NCI-H187 (cell line): Measurements from ENCODE around the gene NSUN6.

Source experiments
- DNase-seq, 2 experiments: peaks; one replicate each; lab custom pipeline; 2025; lab: John Stamatoyannopoulos, UW

The NSUN6 gene

DNA sequence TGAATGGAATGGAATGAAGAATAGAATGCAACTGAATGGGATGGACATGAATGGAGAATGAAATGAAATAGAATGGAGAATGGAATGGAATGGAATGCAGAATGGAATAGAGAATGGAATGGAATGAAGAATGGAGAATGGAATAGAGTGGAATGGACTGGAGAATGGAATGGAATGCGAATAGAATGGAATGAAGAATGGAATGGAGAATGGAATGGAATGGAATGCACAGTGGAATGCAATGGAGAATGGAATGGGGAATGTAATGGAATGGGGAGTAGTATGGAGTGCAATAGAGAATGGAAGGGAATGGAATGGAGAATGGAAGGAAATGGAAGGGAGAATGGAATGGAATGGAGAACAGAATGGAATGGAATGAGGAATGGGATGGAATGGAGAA is 93.4 kb downstream of the NSUN6 start:
- no peak for DNase-seq

DNA sequence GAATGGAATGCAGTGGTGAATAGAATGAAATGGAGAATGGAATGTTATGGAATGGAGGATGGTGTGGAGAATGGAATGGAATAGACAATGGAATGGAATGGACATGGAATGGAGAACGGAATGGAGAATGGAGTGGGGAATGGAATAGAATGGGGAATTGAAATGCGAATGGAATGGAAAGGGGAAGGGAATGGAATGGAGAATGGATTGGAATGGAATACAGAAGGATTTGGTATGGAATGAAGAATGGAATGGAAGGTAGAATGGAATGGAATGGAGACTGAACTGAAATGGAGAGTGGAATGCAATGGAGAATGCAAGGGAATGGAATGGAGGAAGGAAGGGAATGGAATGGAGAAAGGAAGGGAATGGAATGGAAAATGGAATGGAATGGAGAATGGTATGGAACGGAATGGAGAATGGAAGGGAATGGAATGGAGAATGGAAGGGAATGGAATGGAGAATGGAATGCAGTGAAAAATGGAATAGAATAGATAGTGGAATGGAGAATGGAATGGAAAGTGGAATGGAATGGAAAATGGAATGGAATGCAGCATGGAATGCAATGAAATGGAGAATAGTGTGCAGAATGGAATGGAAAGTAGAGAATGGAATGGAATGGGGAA is 94.8 kb downstream of the NSUN6 start:
- DNase-seq: no peak

DNA sequence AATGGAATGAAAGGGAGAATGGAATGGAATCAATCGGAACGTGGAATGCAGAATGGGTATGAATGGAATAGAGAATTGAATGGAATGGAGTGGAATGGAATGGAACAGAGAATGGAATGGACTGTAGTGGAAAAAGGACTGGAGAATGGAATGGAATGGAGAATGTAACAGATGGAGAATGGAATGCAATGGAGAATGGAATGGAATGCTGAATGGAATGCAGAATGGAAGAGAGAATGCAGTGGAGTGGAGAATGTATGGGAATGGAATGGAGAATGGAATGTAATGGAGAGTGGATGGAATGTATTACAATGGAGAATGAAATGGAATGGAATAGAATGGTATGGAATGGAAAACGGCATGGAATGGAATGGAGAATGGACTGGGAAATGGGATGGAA is 96.9 kb downstream of the NSUN6 start:
- no peak for DNase-seq

DNA sequence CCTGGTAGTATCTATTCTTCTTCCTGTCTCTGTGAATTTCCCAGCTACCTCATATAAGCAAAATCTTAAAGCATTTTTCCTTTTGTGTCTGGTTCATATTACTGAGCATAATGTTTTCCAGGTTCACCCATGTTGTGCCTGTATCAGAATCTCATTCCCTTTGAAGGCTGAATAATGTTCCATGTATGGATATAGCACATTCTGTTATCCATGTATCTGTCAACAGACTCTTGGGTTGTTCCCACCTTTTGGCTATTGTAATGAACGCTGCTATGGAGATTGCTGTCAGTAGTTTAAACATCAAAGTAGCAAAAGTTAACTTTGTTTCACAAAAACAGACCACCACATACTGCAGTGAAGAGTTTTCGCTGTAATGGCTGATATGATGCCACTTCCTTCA is 99.9 kb downstream of the NSUN6 start:
- no peak for DNase-seq

DNA sequence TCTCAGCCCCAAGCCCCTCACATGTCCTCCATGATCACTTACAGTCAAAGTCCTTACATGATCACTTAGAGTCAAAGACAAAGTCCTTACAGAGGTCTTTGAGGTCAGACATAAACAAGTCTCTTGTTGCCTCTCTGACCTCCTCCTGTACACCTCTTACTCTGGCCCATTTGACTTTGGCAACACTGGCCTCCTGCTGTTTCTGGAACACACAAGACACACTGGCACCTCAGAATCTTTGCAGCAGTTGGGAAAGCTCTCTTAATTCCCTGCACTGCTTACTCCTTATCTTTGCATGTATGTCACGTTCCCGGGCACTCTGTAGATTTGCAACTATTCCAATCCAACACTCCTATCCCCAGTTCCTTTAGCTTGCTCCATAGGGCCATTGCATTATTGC is 102.3 kb downstream of the NSUN6 start:
- no peak for DNase-seq

DNA sequence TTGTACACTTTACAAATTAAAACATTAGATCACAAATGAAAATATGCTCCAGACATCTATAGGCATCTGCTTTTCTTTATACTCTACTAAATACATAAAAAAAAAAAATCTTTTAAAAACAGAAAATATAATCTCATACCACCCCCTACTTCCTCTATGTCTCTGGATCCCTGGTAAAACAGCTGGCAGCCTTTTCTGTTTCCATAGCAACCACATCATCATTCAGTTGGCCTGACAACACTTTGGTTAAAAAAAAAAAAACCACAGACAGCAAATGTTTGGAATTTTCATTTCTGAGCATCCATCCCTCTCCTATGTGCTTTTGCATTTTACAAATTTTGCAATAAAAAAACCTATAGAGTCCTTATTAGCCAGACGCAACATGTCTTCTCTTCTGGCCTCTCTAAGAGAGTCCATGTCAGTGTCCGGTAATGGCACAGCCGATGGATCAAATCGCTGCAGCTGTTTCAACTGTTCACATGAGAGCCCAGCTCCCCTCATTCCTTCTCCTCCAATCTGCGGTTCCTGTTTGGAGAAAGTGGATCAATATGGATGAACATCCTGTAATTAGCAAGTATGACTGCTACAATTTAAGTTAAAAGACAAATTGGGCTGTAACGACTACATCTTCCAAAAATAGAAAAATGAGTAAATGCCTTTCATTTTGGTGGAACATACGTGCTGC is 105.6 kb downstream of the NSUN6 start:
- DNase-seq: no peak

DNA sequence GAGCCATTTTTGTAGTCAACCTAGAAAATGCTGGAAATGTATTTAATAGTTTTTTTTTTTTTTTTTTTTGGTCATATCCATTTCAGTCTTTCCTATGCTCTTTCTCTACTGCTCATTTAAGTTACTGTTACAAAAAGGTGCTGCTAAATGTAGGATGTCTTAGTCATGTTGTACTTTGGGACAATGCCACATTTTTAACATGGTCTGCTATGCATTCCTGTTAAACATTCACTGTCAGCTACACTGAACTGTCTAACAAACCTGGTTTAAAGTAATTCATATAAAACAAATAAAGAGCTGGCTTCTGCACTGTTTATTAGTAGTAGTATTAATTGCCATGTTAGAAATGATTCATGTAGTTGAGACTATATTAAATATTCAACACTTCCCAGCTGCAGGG is 108.6 kb downstream of the NSUN6 start:
- no peak for DNase-seq

DNA sequence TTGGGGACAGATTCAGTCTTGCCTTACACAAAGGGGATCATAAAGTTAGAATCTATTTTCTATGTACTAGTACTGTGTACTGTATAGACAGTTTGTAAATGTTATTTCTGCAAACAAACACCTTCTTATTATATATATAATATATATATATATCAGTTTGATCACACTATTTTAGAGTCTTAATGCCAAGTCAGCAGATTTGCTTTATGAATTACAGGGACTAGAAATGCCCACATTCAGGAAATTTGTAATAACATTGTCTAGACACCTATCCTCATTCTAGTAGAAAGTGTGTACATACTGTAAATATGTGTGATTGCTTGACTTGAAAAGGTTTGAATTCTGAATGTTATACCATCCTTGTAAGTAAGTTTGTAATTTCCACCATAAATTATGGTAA is 111.2 kb downstream of the NSUN6 start:
- no peak for DNase-seq

DNA sequence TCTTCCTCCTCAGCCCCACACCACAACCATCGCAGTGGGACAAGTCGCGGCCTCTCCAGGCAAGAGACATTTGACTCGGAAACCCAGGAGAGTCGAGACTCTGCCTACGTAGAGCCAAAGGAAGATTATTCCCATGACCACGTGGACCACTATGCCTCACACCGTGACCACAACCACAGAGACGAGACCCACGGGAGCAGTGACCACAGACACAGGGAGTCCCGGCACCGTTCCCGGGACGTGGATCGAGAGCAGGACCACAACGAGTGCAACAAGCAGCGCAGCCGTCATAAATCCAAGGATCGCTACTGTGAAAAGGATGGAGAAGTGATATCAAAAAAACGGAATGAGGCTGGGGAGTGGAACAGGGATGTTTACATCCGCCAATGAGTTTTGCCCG is 112.1 kb downstream of the NSUN6 start:
- no peak for DNase-seq

DNA sequence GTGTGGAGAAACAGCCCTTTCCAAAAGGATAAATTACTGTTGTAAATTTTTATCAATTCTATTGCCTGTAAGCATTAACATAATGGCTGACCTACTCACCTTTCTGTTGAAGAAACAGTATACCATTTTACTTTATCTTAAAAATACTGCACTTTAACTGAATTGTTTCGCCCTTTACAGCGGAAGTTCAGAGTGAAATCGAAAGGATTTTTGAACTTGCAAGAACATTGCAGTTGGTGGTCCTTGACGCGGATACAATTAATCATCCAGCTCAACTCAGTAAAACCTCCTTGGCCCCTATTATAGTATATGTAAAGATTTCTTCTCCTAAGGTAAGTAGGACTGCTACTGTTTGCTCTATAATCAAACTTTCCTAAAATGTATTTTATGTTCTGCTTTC is 117.5 kb downstream of the NSUN6 start:
- DNase-seq: no peak

DNA sequence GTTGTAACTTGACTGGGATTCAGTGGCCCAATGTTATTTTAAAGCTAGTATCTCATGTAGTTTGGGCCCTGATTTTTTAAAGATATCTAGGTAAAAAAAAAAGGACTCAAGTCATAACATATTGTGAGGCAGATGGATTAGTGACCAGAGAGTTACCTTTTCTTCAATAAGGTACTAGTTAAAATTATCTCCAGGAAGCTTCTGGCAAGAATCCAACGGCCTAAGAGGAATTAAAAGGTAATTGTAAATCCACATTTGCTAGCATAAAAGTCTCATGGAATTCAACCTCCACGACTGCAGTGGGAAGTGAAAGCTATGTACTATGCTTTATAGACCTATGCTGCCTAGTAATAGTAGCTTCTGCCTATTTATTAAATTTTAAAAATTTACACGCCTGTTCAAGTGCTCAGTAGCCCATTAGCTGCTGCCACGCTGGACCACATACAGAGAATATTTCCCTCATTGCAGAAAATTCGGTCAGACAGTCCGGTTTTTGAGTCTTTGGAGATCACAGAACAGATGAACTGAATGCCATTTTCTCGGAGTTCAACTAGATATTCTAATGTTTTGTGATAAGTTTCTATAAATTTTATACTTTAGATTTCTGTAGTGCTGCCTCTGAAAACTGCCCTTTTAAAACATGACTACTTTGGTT is 118.4 kb downstream of the NSUN6 start:
- DNase-seq: no peak

DNA sequence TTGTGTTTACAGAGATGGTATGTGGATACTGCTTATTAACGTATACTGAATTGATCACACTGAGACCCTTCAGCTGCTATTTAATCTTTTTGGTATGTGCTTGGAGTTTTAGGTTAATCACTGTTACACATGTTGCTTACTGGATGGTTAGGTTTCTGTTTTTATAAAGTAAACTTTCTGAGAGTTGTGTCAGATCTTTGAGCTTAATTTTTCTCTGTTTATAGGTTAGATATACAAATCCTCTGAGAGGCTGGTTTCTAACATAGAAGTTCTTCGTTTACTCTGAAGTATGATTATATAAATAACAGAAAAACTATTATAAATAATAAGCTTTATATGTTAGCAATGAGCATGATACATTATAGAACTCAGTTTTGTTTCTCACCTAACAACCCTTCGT is 123.1 kb downstream of the NSUN6 start:
- no peak for DNase-seq

DNA sequence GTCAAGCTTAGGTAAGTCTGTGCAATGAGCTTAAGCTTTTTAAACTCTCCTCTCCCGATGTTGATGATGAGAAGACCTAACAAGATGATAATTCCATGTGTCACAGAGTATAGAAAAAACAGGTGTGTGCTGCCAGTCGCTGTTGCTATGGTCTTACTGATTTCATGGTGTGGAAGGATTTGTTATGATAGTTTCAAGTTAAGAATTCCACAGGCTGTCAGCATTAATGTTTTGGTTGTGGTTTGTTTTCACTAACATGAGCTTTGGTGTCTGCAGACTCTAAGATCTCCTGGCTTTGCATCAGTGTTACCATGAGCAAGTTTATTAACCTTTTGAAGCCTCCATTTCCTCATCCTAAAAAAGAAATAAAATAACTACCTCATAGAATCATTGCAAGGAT is 123.7 kb downstream of the NSUN6 start:
- DNase-seq: no peak

DNA sequence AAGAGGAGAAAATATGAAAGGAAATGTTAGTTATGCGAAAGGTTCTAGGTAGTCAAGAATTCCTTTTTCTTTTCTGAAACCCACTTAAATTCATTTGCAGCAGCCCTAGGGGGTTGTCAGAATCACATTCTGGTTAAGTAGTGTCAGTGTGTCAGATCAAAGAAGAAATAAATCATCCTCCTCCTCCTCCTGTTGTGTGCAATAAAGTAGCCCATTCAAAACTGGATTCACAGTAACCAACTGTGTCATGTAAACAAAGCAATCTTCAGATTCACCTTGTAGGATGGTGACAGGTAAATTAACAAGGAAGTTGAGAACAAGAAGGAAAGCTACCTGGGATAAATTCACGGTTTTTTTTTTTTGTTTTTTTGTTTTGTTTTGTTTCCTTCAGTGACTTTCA is 127.5 kb downstream of the NSUN6 start:
- no peak for DNase-seq

DNA sequence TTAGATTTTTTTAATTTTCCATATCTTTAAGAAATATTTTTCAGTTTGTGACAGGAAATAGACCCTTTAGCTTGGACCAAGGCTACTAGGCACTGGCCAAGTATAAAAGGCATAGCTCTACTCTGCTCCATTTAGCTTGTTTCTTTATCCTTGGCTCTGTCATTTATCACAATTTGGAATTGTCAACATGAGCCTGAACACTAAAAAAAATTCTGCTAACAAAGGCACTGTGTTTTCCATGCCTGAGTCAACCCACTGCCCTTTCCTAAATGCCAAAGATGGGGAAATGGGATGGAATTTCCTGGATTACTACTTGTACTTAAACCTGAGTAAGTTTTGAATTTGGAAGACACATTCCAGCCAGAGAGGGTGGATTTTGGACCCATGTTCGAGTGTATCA is 128.4 kb downstream of the NSUN6 start:
- no peak for DNase-seq

DNA sequence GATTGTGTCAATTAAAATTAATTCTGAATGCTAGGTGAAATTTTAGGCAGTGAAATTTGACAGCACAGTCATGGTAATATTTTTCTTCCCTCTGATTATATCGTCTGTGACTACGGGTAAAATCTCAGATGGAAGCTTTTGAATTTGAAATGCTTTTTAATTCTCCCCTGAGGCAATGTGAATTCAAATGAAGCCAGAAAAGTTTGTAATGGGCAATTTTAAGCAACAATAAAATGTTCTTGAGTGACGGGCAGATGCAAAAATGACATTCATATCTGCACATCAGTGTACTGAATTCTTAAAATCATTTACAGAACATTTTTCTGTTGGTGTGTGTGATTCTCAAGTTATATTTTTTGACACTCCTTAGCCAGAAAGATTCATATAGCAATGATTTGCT is 134.5 kb downstream of the NSUN6 start:
- no peak for DNase-seq

DNA sequence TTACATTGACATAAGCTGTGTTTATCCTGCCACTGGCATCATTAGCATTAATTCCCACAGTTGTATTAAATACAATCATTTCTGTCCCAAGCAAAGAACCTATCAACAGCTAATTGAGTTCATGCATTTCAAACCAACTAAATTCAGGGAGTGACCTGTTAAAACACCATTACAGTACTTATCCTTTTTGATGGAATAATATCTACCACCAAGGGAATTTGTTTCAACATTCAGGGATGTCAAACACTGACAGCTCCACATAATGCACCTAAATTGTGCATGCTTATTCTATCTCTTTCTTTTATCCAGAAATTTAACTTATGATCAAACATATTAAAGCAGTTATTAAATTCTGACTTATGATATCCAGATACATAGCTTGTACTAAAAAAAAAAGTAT is 136.8 kb downstream of the NSUN6 start:
- DNase-seq: no peak

DNA sequence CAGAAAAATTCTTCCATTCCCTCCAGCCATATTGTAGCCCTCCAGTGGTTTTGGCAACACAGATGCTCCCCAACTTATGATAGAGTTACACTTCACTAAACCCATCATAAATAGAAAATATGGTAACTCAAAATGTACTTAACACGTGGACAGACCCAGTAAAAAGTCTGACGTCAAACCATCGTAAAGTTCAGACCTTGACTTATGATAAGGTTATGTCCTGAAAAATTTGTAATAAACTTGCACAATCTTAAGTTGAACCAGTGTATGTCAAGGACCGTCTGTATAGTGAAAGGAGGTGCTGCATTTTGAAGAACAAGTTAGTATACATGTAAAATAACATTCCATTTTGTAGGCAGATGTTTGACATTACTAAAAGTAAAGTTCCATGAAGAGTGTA is 142.8 kb downstream of the NSUN6 start:
- DNase-seq: no peak

DNA sequence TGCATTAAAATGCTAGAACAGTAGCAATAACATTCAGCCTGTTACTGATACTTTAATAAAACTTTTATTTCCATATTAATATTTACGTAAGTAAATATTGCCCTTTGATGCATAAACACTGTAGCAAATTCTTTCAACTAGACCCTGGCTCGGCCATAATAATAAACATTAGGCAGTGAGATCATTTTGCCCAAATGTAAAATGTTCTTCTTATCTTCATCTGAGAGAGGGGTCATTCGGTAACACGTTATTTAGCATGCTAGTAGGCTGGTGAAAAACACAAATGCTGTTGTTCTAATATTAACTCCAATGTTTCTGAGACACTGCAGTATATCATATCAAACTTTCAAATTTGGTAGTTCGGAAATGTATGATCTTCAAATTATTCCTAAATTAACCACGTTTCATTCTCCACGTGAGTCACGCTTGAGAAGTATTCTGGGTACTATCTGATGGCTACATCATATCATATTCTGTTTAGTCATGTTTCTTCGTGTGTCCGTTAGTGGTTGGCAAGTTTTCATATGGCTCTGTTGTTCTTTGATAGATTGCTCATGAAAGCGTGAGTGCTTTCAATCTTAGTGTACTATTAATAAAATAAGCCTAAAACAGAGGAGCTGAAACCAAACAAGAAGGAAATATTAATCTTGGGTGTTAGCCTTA is 145.8 kb downstream of the NSUN6 start:
- no peak for DNase-seq

DNA sequence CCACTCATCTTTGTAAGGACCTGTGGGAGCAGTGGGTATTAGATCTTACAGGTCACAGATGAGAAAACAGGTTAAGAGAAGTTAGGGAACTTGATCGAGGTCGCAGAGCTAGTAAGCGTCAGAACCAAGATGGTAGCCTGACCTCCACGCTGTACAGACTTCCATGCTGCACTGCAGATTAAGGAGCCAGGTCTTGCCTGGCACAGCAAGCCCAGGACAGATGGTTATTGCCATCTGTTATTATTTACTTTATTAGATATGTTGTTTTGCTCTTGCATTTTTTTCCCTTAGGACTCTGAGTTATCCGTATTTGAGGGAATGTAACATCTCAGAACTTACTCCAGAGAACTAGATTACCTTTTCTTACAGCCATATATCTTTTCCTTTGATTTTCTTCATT is 147.2 kb downstream of the NSUN6 start:
- no peak for DNase-seq

DNA sequence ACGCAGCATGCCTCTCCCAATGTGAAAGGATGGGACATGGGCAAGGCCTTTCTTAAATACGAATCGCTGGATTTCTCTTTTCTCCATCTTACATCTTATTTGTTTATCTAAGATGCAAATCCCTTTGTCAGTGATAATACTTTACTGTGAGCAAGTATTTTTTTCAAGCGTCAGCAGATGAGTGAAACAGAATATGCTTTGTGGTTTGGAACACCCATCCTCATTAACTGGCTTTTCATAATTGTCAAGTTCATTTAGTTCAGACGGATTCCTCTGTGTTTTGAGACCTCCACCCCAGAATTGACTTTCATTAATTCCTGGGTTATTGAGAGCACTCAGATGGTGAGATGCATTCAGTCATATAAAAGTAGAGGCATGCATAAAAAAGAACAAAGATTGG is 149.8 kb downstream of the NSUN6 start:
- no peak for DNase-seq

DNA sequence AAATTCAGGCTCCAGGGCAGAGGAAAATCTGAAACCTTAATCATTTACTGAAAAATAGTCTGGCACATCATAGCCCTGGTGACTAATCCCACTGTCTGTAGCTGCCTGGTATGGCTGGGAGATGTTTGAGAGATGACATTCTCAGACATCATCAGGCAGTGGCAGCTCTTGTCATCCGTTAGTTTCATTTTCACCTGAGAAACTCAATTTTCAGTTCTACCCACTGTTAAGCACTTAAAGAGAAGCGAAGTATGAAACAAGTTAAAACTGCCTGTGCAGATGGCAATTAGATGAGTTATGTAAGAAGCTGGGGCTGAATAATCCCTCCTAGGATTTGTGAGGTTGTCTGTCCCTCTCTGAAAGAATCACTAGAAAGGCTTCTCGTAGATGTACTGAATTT is 150.2 kb downstream of the NSUN6 start:
- DNase-seq: no peak

DNA sequence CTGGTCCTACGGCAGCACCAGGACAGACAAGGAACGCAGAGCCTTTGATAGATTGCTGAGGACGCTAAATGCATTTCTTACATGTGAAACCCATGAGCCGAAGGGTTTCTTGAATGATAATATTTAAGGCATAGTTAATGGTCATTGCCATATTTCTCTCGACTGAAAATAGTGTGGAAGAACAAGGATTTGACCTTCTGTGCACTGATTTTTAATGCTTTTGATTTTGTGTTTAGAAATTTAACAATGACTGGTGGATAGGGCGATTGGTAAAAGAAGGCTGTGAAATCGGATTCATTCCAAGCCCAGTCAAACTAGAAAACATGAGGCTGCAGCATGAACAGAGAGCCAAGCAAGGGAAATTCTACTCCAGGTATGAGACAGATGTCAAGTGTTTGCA is 150.8 kb downstream of the NSUN6 start:
- no peak for DNase-seq
